GM06990 (cell line): ENCODE results near the gene ACOT6.

Experiments used
- DNase-seq: peaks from one replicate; pipeline ENCODE4 v3.0.0-alpha.2; 2011; ENCODE audit not compliant: insufficient read length; ENCODE audit errors: extremely low read depth
- H3K27me3 ChIP-seq: replicated peaks from 2 replicates; pipeline ENCODE4 v1.6.0; 2011; ENCODE audit warnings: low read length; ENCODE audit not compliant: control insufficient read depth, insufficient read depth
- H3K36me3 ChIP-seq: 2 replicates; pipeline ENCODE4 v1.5.1; 2011; ENCODE audit warnings: low read length; ENCODE audit not compliant: control insufficient read depth, insufficient read depth
- H3K4me3 ChIP-seq: replicated peaks from 2 replicates; pipeline ENCODE4 v1.5.1; 2011; ENCODE audit warnings: low read depth, mild to moderate bottlenecking, control low read depth, low read length
- CTCF ChIP-seq: IDR thresholded peaks from 2 replicates; pipeline ENCODE4 v1.5.1; 2011; ENCODE audit warnings: low read length, control low read depth, mild to moderate bottlenecking, inconsistent platforms; ENCODE audit not compliant: insufficient read depth, poor library complexity, severe bottlenecking

Gene ACOT6

DNA sequence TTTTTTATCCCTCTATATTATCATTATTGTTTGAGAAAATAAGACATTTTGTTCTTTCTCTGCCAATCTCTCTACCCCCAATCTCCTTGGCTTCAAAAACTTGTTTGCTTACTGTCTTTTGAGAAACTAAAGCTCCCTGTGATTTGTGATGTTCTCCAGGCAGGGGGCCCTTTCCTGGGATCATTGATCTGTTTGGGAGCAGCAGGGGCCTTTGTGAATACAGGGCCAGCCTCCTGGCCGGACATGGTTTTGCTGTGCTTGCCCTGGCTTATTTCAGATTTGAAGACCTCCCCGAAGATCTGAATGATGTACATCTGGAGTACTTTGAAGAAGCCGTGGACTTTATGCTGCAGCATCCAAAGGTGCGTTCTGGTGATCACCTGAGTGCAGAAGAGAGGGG lies 4.5 kb downstream of the ACOT6 start:
- TF ChIP-seq CTCF, result no peak
- Histone ChIP-seq H3K4me3 (no peak overlapping the region), H3K36me3 (no peaks in the 10 kb centered on the region), H3K27me3 (no peaks in the 10 kb centered on the region)
- DNase-seq, result no peak

- H3K4me3 ChIP-seq, result no peak overlapping the region
- no peaks in the 10 kb centered on the region for H3K27me3 ChIP-seq
- no peak for TF ChIP-seq CTCF
- DNase-seq, result no peak
- H3K36me3 ChIP-seq, result no peaks in the 10 kb centered on the region
Observed at GRCh38 chr14:73619524-73619923, 7.2 kb downstream of the ACOT6 start.

DNA sequence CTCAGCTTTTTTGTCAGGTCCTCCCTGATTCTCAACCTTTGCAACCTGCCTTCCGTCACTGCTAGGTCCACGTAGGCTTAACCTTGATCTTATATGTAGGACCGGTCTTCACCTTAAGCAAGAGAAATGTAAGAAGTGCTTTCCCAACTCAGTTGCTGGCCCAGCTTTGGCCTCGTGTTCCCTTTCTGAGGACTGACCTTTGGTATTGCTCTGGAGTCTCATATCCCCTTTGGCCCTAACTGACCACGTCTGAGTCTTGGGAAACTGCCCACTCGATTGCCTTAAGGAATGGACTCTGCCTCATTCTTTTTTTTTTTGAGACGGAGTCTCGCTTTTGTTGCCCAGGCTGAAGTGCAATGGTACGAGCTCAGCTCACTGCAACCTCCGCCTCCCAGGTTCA lies 8.0 kb downstream of the ACOT6 start:
- H3K36me3 ChIP-seq, result no peaks in the 10 kb centered on the region
- H3K27me3 ChIP-seq, result no peaks in the 10 kb centered on the region
- DNase-seq, result no peak
- H3K4me3 ChIP-seq, result no peak overlapping the region
- no peak for TF ChIP-seq CTCF

DNA sequence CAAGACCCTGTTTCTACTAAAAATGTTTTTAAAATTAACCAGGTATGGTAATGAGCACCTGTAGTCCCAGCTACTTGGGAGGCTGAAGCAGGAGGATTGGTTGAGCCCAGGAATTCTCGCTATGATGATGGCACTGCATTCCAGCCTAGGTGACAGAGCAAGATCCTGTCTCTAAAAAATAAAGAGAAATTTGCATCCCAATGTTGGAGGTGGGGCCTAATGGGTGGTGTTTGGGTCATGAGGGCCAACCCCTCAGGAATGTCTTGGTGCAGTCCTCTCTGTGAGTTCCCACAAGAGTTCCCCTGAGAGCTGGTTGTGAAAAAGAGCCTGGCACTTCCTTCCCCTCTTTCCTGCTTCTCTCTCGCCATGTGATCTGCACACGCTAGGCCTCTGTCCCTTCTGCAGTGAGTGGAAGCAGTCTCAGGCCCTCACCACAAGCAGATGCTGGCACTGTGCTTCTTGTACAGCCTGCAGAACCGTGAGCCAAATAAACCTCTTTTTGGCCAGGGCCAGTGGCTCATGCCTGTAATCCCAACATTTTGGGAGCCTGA lies 11.3 kb downstream of the ACOT6 start:
- H3K4me3 ChIP-seq, result no peak overlapping the region
- H3K36me3 ChIP-seq, result no peaks in the 10 kb centered on the region
- no peak for TF ChIP-seq CTCF
- no peaks in the 10 kb centered on the region for H3K27me3 ChIP-seq
- no peak for DNase-seq

GRCh38 chr14:73625706-73626105 lies 13.4 kb downstream of the ACOT6 start:
- H3K27me3 ChIP-seq, result no peaks in the 10 kb centered on the region
- no peak for TF ChIP-seq CTCF

GRCh38 chr14:73627151-73627558 lies 14.8 kb downstream of the ACOT6 start:
- DNase-seq, result no peak
- no peaks in the 10 kb centered on the region for H3K36me3 ChIP-seq
- no peak for TF ChIP-seq CTCF
- no peak overlapping the region for H3K4me3 ChIP-seq
- H3K27me3 ChIP-seq, result no peaks in the 10 kb centered on the region

More at GRCh38 chr14:73625706-73626105, 13.4 kb downstream of the ACOT6 start:
- Histone ChIP-seq H3K4me3 (no peak overlapping the region), H3K36me3 (no peaks in the 10 kb centered on the region)
- no peak for DNase-seq
